Left renal pelvis (tissue), 4 donors: ENCODE data around the gene PCNX1. TPM values are rescaled to one million over a fixed set of nuclear protein-coding genes. Genes with fewer than 3 reads are reported as not detected.

Experiments used
- DNase-seq, 4 donors: peaks; one replicate each; pipeline ENCODE4 v3.0.0-alpha.2; 2013; ENCODE audit warnings: low read depth in 4 of 4, low spot score in 3 of 4
- polyA plus RNA-seq, 4 donors: library from polyadenylated mRNA; unstranded; fragments of 120-200 nt; gene quantifications; one replicate each; pipeline ENCODE4 v1.2.1, GENCODE V29; 2013; ENCODE audit not compliant: insufficient read length in 4 of 4

PCNX1 gene
- polyA plus RNA-seq, 4 donors: 28.9 to 55.7 (median 42.6) TPM

- no peak for DNase-seq
Measured at GRCh38 chr14:70887737-70888499, 19.3 kb upstream of the PCNX1 start.

GRCh38 chr14:70888681-70889175, 18.5 kb upstream of the PCNX1 start:
- no peak for DNase-seq

- no peak for DNase-seq
Measured at GRCh38 chr14:70889555-70889954, 17.7 kb upstream of the PCNX1 start.

- DNase-seq: no peak
Measured at GRCh38 chr14:70890826-70891659, 16.2 kb upstream of the PCNX1 start.

- DNase-seq: no peak
Measured at GRCh38 chr14:70891737-70892136, 15.5 kb upstream of the PCNX1 start.

- no peak for DNase-seq
Measured at GRCh38 chr14:70893062-70893845, 14.0 kb upstream of the PCNX1 start.

GRCh38 chr14:70893858-70894291, 13.4 kb upstream of the PCNX1 start:
- DNase-seq: no peak

GRCh38 chr14:70894868-70895267, 12.4 kb upstream of the PCNX1 start:
- no peak for DNase-seq

- no peak for DNase-seq
Measured at GRCh38 chr14:70896317-70896716, 10.9 kb upstream of the PCNX1 start.

- no peak for DNase-seq
Measured at GRCh38 chr14:70896981-70897380, 10.3 kb upstream of the PCNX1 start.

GRCh38 chr14:70897464-70897863, 9.8 kb upstream of the PCNX1 start:
- DNase-seq: no peak

- no peak for DNase-seq
Measured at GRCh38 chr14:70898111-70898745, 9.0 kb upstream of the PCNX1 start.

GRCh38 chr14:70901269-70901668, 6.0 kb upstream of the PCNX1 start:
- no peak for DNase-seq

GRCh38 chr14:70902184-70902583, 5.1 kb upstream of the PCNX1 start:
- DNase-seq: no peak

GRCh38 chr14:70904373-70904772, 2.9 kb upstream of the PCNX1 start:
- DNase-seq: no peak

GRCh38 chr14:70905301-70905700, 2.0 kb upstream of the PCNX1 start:
- DNase-seq: no peak

GRCh38 chr14:70906793-70907175, 475 bp upstream of the PCNX1 start:
- peak in 1 of 4 donors; percentile 27 for DNase-seq

- peak in 2 of 4 donors; percentile 20 to 38 for DNase-seq
Measured at GRCh38 chr14:70907996-70908934, 1.0 kb downstream of the PCNX1 start.

- no peak for DNase-seq
Measured at GRCh38 chr14:70908935-70909641, 1.8 kb downstream of the PCNX1 start.
